Cardiac fibroblast (primary cell): ENCODE data around the gene PTPN6.

Experiments used
- DNase-seq, 2 donors: peaks; one replicate each; pipeline versions ENCODE4 v3.0.0 to v3.0.0-alpha.2; 2010; ENCODE audit warnings: low read depth in 2 of 2
- H3K4me3 ChIP-seq, 2 donors: replicated peaks in 1 of 2; 1 replicate in 1 of 2; 2 replicates in 1 of 2; pipeline ENCODE4 v1.5.1; 2011; ENCODE audit warnings: low read depth in 2 of 2, low read length in 2 of 2, mild to moderate bottlenecking in 2 of 2, moderate library complexity in 1 of 2
- CTCF ChIP-seq: IDR thresholded peaks from one replicate; pipeline ENCODE4 v1.5.1; 2011; ENCODE audit warnings: low read depth, mild to moderate bottlenecking, low read length, inconsistent platforms

Gene PTPN6

GRCh38 chr12:7001921-7002591 lies 50.9 kb downstream of the PTPN6 start:
- H3K4me3 ChIP-seq = no peak overlapping the region
- DNase-seq = no peak
- TF ChIP-seq CTCF = no peak

DNA sequence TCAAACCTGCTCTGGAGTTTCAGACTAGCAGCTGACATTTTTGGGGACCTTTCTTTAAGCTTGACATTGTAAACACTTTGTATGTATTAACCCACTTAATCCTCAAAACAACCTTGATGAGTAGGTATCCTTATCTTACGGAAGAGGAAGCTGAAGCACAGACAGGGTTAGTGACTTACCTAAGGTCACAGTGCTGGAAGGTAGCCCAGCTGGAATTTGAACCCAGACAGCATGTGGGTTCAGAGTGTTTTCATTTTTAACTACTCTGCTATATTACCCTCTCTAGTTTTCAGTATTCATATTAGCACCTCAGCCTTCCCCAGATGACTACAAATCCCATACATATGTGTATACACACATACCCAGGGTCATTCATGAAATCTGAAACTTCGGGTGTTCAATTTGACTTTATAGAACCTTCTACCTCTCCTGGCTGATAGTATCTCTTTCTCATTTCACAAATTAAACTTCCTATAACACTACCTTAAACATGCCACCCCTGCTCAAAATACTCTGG lies 53.2 kb downstream of the PTPN6 start:
- H3K4me3 ChIP-seq = no peak overlapping the region
- no peak for DNase-seq
- TF ChIP-seq CTCF = no peak

DNA sequence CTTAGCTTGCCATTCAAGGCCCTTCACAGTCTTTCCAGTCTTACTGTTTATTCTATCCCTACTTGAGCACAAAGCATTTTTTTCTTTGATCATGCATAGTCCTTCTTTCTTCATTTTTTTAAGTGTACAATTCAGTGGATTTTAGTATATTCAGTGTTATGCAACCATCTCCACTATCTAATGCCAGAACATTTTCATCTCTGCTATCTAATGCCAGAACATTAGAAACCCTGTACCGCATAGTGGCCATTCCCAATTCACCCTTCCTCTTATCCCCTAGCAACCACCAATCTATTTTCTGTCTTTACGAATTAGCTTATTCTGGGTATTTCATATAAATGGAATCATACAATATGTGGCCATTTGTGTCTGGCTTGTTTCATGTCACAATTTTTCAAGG lies 53.7 kb downstream of the PTPN6 start:
- no peak overlapping the region for H3K4me3 ChIP-seq
- TF ChIP-seq CTCF = no peak
- DNase-seq = no peak

- no peak overlapping the region for H3K4me3 ChIP-seq
- TF ChIP-seq CTCF = no peak
- DNase-seq = no peak
Observed at GRCh38 chr12:7005311-7005710, 54.2 kb downstream of the PTPN6 start.

DNA sequence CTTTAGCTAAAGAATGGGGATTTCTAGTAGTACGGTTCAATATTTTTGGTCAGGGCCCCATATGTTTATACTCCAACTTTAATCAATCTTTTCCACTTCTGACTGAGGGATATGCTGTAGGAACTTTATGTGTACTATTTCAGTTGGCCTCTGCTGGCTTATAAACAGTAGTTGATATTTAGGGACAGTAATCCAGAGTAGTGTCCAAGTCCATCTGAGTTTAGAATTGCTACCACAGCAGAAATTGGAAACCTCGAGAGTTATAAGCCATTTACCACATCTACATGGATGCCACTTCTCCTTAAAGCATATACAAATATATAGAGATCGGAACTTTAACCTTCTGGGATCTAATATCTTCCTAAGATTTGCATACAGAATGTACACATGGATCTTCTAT lies 55.5 kb downstream of the PTPN6 start:
- DNase-seq = no peak
- TF ChIP-seq CTCF = no peak
- H3K4me3 ChIP-seq = no peak overlapping the region

DNA sequence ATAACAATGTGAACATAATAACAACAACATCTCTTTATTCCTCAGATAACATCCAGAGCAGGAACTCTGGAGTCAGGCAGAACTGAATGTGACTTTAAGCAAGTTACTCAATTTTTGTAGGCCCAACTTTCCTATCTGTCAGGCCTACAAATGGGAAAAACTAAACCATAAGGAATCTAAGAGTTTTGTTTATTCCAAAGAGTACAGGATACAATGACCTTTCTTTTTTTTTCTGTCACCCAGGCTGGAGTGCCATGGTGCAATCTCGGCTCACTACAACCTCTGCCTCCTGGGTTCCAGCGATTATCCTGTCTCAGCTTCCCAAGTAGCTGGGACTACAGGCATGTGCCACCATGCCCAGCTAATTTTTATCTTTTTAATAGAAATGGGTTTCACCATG lies 57.7 kb downstream of the PTPN6 start:
- TF ChIP-seq CTCF = no peak
- no peak for DNase-seq
- no peak overlapping the region for H3K4me3 ChIP-seq

GRCh38 chr12:7009512-7009911 lies 58.4 kb downstream of the PTPN6 start:
- DNase-seq = no peak
- no peak overlapping the region for H3K4me3 ChIP-seq
- TF ChIP-seq CTCF = no peak
